Activated CD8-positive, alpha-beta memory T cell treated with anti-CD3 and anti-CD28 coated beads for 24 hours (primary cell): ENCODE results near the gene KCNH1.
"Not testable (repeated sequence)": the region's sequence is repeated elsewhere in the genome, so short reads cannot be mapped to it uniquely, and the experiment has no call there.

ENCODE experiments used
- DNase-seq: peaks from one replicate; pipeline ENCODE4 v3.0.0-alpha.2; 2020

Gene KCNH1

GRCh38 chr1:211099393-211099792, 34.6 kb downstream of the KCNH1 start:
- no peak for DNase-seq

GRCh38 chr1:211095381-211095780, 38.6 kb downstream of the KCNH1 start:
- DNase-seq = no peak

- no peak for DNase-seq
These were observed 41.0 kb downstream of the KCNH1 start for GRCh38 chr1:211092955-211093354.

- no peak for DNase-seq
These were observed 42.1 kb downstream of the KCNH1 start for GRCh38 chr1:211091867-211092266.

- DNase-seq = no peak
These were observed 44.4 kb downstream of the KCNH1 start for GRCh38 chr1:211089536-211089935.

GRCh38 chr1:211088156-211088555, 45.8 kb downstream of the KCNH1 start:
- DNase-seq = no peak

- no peak for DNase-seq
These were observed 51.1 kb downstream of the KCNH1 start for GRCh38 chr1:211082824-211083223.

- not testable (repeated sequence) for DNase-seq
These were observed 52.5 kb downstream of the KCNH1 start for GRCh38 chr1:211081447-211081846.

- no peak for DNase-seq
These were observed 65.0 kb downstream of the KCNH1 start for GRCh38 chr1:211068976-211069375.

- DNase-seq = no peak
These were observed 67.1 kb downstream of the KCNH1 start for GRCh38 chr1:211066781-211067384.

GRCh38 chr1:211041838-211042237, 92.1 kb downstream of the KCNH1 start:
- DNase-seq = not testable (repeated sequence)

- DNase-seq = no peak
These were observed 96.9 kb downstream of the KCNH1 start for GRCh38 chr1:211037095-211037494.

- DNase-seq = no peak
These were observed 97.4 kb downstream of the KCNH1 start for GRCh38 chr1:211036381-211037060.

- DNase-seq = no peak
These were observed 98.0 kb downstream of the KCNH1 start for GRCh38 chr1:211035821-211036380.

GRCh38 chr1:211033921-211034525, 99.9 kb downstream of the KCNH1 start:
- DNase-seq = no peak

- no peak for DNase-seq
These were observed 109.0 kb downstream of the KCNH1 start for GRCh38 chr1:211024901-211025300.

GRCh38 chr1:211019266-211019665, 114.7 kb downstream of the KCNH1 start:
- no peak for DNase-seq

- no peak for DNase-seq
These were observed 115.3 kb downstream of the KCNH1 start for GRCh38 chr1:211018690-211019089.

GRCh38 chr1:211017075-211017718, 116.8 kb downstream of the KCNH1 start:
- DNase-seq = no peak

GRCh38 chr1:211014275-211014674, 119.7 kb downstream of the KCNH1 start:
- no peak for DNase-seq

- no peak for DNase-seq
These were observed 120.4 kb downstream of the KCNH1 start for GRCh38 chr1:211013346-211014240.

- DNase-seq = not testable (repeated sequence)
These were observed 122.8 kb downstream of the KCNH1 start for GRCh38 chr1:211011128-211011527.
